Measurements from ENCODE around the gene GAL3ST2.

DNA sequence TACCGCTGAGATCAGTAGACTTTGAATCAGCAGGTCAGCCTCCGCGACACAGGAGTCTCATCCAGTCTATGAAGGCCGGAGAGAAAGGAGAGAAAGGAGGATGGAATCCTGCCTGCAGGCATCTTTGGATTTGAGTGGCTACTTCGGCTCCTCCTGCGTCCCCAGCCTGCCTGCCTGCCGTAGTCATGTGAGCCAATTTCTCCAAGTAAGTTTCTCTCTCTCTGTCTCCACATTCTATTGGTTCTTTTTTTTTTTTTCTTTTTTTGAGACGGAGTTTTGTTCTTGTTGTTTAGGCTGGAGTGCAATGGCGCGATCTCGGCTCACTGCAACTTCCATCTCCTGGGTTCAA, 65.4 kb downstream of the GAL3ST2 start:
- TF ChIP-seq, protein P1, sequence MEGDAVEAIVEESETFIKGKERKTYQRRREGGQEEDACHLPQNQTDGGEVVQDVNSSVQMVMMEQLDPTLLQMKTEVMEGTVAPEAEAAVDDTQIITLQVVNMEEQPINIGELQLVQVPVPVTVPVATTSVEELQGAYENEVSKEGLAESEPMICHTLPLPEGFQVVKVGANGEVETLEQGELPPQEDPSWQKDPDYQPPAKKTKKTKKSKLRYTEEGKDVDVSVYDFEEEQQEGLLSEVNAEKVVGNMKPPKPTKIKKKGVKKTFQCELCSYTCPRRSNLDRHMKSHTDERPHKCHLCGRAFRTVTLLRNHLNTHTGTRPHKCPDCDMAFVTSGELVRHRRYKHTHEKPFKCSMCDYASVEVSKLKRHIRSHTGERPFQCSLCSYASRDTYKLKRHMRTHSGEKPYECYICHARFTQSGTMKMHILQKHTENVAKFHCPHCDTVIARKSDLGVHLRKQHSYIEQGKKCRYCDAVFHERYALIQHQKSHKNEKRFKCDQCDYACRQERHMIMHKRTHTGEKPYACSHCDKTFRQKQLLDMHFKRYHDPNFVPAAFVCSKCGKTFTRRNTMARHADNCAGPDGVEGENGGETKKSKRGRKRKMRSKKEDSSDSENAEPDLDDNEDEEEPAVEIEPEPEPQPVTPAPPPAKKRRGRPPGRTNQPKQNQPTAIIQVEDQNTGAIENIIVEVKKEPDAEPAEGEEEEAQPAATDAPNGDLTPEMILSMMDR (IDR thresholded peaks at IDR 0.05) = no peak
- no peak for TF ChIP-seq POLR2A (IDR thresholded peaks at IDR 0.05)

Data from adrenal gland (tissue), 5 donors.